HTERT RPE-1 (cell line): ENCODE data around the gene C1orf21.

Experiments used
- in situ Hi-C: fragments of 300-500 bp; cut with MboI; formaldehyde crosslinking; loops from 4 replicates; pipeline ENCODE4 v1.14.3; 2020; ENCODE audit warnings: low sequenced_read_pairs

C1orf21 gene

DNA sequence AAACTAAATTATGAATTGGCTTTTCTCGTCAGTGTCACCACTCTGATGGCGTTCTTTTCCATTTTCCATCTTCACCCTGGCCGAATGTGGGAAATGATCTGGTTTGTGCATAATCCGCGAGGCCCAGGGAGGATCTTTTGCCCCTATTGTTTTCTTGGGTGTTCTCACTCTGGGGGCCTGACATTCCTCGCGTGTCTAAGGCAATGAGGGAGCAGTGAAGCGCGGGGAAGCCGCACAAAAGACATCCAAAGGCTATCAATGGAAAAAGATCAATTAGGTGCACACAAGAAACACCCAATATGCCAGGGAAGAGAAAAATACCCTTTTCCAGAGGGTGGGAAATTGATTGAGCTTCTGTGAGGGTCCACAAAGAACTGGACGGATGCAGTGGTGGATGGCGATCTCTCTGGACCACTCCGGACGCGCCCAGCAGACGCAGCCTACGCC lies 941 bp upstream of the C1orf21 start:
- in situ Hi-C loops = no loop called here

DNA sequence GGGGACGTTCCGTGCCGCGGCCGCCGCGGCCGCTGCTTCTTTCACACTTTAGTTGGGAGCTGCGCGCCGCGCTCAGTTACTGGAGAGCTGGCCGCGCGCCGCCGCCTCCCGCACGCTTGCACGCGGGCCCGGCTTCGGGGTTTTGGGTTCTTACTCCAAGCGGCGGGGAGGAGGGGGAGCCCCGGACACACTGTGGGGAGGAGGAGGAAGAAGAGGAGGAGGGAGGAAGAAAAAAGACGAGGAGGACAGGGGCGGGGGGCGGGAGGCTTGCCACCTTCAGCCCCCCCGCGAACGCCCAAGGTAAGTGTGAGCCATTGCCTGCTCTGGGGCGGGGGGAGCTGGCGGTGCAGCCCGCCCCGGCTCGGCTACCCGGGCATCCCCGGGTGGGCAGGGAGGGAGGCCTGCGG lies 243 bp downstream of the C1orf21 start:
- in situ Hi-C loops = no loop called here

DNA sequence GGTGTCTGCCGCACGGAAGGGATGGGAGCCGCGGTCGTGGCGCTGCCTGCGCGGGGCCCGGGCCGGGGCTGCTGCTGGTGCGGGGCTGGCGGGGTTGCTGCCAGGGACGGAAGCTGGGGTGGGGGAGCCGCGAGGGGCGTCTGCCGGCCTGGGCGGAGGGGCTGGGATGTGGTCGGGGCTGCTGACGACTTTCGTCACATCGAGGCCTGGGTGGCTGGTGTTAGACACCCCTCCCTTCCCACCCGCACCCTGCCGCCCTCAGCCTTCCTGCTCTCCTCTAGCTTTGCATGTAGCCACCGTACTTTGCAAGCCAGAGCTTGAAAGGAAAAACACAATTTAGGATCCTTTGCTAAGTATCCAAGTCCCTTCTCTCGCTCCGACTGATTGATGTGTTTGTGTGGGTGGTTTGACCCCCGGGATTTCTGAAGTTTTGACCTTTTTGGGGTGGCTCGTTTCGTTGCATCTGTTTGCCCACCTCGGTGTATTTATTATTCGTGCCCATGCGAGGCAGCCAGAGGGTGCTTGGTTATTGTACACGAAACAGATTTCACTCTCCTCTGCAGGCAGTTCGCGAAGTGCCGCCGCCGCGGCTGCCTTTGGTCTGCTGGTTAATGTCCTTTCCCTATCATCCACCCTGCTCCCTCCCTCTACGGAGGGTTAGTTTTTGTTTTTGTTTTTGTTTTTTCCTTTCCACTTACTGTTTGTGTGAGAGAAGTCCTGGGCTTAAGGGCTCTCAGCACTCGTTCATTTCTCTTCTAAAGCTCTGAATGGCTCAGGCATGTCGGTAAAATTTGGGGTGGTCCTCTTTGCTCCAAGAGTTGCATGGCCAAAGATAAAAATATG lies 868 bp downstream of the C1orf21 start:
- in situ Hi-C loops = no loop called here

DNA sequence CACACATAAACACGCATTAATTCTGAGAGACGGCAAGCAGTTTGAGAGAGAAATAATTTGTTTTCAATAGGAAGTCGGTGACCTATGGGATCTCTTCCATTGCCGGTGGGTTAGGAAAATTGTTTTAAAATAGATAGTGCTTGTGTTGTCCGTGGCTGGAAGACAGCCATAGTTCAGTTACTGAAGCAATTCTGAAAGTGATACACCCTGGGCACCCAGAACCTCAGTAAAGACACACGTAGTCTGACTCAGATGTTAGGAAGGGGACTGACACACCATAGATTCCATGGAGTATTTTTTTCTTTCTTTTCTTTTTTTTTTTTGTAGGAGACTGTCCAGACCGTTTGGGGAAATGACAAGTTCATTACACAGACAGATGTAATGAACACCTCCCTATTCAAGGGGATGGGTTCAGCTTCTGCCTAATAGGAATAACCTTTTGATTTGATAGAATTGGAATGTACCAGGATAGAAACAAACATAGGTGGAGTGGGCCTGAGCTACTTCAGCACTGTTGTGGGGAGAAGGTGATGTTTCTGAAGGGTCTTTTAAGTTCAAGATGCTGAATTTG lies 1.6 kb downstream of the C1orf21 start:
- in situ Hi-C loops = no loop called here

DNA sequence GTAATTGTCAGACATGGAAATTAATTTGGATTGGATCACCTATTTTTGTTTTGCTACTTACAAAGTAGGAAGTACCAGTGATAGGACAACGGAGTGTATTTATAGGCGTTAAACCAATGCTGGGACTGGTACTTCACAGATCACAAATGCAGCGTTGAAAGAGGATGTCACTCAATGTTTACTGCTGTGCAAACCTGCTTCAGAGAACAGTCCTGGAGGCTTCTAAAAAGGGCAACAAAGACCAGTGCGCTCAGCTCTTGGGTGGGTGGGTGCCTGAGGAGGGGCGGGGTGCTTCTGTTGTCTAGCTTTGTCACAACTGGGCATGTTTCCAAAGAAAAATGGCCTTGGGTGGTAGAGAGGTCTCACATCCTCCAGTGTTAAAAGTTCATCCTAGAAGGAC lies 2.1 kb downstream of the C1orf21 start:
- in situ Hi-C loops = no loop called here

DNA sequence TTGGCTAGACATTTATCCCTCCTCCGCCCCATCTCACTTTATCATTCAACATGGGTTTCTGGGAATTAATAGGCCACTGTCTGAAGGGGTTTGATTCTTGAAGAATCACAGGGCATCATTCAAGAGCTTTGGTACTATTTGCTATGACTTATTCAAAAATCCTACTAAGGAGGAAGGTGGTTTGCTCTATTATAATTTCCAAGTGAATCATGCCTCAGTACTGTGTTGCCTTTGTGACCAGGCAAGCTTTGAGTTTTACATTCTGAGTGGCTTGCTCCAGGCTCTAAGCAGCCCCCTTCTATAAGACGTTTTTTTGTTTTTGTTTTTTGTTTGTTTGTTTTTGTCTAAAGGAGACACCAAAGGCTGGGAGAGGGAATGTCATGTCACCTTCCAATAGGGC lies 2.6 kb downstream of the C1orf21 start:
- in situ Hi-C loops = no loop called here

DNA sequence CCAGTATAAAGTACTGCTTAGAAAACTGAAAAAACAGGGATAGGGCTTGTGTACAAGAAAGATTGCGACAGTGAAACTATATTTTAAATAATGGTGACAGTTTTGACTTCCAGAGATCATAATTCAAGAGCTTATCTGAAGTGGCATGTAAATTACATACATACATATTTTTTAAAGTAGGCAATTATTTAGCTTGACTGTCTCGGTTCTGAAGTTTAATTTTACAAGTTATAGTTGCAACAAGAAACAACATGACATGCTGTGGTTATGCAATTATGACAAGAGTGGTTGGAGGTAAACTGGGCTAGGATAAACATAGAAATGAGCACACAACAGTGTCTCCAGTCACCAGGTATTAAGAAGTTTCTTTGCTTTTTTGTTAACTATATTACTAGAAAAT lies 4.1 kb downstream of the C1orf21 start:
- in situ Hi-C loops = no loop called here

DNA sequence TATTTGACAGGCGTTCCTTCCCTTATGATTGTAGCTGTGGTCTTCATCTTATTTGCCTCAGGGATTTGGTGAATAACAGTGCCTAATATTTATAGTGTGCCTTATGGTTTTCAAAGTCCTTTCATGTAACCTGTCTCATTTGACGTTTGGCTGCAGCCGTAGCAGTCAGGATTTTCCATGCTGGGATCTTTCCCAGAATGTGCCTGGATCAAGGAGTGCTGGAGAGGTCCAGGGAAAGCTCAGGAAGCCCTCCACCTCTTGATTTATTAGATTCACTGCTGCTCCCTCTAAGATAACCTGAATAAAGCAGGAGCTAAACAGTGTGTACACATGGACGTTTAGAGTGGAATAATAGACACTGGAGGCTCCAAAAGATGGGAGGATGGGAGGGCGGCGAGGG lies 5.2 kb downstream of the C1orf21 start:
- in situ Hi-C loops = no loop called here

DNA sequence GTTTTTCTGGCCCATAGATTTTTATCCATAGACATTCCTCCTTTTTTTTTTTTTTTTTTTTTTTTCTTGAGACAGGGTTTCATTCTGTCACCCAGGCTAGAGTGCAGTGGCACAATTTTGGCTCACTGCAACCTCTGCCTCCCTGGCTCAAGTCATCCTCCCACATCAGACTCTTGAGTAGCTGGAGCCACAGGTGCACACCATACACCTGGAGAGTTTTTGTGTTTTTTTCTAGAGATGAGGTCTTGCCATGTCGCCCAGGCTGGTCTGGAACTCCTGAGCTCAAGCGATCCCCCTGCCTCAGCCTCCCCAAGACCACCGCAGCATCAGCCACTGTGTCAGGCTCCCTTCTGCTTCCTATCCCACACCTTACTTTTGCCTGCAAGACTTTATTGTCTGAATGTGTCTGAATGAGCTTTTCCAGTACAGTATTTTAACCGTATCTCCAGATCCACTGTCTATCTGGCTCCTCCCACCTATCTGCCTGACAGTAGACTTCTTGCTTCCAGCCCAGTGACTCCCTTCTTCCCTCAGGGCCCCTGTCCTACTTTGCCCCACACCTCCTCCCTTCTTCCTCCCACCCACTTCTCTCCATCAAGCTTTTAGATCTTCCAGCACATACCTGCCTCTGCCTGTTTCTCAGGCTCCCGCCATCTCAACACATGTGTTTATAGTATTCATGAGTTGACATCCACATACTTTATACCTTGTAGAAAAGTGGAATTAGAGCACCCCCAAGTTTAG lies 6.1 kb downstream of the C1orf21 start:
- in situ Hi-C loops = no loop called here

DNA sequence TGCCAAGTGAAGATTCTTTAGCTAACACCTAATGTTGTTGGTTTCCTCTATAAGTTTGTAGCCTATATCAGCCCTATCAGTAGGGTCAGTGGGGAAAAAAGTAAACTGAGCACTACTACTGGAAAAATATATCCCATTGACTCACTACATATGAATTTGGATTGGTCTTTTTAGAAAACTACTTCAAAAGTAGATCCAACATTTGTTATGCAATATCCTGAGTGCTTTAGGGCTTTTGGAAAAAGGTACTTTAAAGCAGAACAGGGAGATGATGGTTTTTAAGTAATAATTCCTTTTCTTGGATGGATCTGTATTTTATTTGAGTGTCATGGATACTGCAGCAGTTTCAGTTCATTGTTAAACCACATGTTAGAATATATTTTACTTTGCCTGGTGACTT lies 7.1 kb downstream of the C1orf21 start:
- in situ Hi-C loops = no loop called here

DNA sequence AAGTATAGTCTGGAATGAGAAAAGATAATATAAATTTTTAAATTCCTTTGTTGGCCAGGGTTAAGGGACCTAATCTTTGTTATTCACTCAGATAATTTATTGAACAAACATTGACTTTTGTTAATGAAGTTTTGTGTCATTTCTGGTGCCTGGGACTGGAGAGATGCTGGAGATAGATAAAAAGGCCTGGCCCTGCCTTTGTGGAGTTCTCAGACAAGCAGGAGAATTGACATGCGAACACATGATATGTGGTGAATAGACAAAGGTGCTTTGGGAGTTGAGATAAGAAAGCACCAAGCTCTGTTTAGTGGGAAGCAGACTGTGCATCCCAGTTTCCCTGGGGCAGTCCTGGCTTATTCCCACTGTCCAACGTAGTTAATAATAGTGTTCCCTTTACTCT lies 8.5 kb downstream of the C1orf21 start:
- in situ Hi-C loops = no loop called here

DNA sequence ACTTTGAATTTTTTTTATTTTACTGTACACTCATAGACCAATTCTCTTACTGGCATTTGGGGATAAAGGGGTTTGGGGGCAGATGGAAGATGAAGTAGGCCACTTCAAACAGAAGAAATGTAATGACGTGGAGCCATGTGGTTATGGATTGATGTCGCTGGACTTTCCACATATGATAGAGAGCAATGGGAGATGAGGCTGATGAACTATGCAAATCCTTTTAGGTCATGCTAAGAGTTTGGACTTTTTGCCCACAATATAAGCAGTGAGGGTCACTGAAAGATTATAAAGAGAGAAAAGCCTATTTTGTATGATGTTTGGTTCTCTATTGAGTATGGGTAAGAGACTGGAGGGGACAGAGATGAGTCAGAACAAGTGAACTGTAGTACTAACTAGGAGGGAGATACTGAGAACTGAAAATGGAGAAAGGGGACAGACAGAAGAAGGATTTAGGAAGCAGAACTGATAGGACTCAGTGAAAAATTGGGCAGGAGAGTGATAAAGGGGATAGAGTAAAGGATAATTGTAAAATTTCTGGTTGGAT lies 9.2 kb downstream of the C1orf21 start:
- in situ Hi-C loops = no loop called here

DNA sequence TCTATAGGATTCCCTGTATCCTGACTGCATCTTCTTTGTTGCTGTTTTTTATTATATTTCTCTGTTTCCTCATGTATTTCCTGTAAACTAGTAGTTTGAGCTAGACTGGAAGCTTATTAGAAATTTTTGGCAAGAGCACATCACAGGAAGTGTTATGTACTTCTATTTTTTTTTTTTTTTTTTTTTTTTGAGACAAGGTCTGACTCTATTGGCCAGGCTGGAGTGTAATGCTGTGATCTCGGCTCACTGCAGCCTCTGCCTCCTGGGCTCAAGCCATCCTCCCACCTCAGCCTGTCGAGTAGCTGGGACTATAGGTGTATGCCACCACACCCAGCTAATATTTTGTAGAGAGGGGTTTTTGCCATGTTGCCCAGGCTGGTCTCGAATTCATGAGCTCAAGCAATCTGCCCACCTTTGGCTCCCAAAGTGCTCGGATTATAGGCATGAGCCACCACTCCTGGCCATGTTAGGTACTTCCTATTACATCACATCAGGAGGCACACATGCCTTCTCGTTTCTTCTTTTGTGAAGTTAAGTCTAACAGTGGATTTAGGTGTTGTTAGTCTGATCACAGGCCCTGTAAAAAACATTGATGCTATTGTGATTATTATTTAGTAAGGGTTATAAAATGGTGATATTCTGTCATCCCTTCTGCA lies 12.5 kb downstream of the C1orf21 start:
- in situ Hi-C loops = no loop called here

DNA sequence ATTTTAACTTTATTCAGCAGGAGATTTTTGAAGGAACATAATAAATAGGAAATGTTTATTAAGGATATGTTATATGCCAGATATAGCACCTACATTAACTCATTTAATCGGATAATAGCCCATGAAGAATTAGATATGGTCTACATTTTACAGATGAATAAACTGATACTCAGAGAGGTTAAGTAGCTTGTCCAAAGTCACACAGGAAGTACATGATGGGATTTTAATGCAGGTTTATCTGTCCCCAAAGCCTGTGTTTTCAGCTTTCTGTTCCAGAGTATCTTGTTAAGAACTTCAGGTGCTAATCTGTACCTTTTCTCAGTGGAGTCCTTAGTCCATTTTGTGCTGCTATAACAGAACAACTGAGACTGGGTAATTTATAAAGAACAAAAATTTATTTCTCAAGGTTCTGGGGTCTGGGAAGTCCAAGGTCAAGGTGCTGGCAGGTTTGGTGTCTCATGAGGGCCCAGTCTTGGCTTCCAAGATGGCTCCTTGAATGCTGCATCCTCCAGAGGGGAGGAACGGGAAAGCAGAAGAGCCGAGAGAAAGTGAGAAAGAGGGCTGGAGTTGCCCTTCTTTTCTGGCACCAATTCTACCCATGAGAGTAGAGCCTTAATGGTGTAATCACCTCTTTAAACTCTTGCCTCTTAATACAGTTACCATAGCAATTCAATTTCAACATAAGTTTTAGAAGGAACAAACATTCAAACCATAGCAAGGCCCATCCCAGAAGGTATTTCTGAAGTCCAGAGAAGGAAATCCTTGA lies 17.3 kb downstream of the C1orf21 start:
- in situ Hi-C loops = no loop called here

DNA sequence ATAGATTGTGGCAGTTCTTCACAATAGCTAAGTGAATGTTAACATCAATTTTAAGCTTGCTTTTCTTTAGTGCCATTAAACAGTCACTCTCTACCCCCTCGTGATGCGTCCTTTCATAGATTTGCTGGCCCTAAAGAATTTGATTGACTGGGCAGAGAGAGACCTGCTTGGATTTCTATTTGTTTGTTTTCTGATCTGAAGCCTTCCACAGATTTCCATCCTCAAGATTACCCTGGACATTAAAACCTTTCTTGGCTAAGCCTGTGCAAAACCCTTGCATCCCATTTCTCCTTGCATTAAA lies 17.8 kb downstream of the C1orf21 start:
- in situ Hi-C loops = no loop called here

DNA sequence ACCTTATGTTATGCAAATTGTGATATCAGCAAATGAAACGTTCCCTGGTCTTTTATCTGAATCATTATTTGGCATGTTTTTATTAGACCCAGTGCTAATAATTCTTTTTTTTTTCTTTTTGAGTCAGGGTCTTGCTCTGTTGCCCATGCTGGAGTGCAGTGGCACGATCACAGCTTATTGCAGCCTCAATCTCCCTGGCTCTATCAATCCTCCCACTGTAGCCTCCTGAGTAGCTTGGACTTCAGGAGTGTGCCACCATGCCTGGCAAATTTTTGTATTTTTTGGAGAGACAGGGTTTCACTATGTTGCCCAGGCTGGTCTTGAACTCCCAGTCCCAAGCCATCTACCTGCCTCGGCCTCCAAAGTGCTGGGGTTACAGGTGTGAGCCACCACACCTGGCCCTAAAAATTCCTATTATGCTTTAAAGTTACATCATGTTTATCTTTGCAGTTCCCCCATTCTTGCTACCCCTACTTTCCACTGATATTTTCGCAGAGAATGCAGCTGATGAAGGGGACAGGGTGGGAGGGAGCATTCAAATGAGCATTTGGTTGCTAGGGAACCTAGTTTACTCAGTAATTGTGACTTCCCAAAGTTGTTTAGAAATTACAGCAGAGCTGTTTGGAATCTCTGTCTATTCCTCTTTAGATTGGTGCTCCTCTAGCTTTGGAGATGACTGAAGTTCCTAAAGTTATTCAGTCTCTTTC lies 18.4 kb downstream of the C1orf21 start:
- in situ Hi-C loops = no loop called here

DNA sequence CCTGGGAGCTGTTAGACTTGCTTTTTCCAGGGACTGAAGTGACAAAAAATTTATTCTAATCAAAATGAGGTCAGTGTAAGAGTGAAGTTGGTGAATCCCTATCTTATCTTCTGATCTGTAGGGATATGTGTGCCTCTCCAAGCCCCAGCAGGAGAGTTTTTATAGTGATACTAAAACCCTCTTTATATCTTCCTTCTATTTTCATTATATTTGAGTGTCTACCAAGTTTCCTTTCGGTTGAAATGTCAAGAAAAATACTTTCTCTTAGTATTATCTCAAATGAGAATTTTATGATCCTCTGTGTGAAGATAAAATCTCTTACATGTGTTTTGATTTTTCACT lies 18.9 kb downstream of the C1orf21 start:
- in situ Hi-C loops = no loop called here

DNA sequence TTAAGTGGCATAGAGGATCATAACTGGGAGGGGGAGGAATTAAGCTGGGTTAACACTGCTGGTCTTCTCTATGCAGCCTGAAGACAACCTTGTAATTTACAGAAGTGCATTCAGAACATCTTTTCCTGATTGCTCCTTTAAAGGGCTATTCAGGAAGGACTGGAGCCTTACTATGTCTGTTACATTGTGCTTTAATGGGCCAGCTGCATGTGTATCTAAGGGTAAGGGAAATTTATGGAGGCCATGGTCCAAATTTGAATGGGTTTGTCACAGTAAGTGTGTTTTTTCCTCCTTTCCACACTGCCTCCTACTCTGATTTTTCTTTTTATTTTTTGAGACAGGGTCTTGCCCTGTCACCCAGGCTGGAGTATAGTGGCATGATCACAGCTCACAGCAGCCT lies 19.6 kb downstream of the C1orf21 start:
- in situ Hi-C loops = no loop called here

DNA sequence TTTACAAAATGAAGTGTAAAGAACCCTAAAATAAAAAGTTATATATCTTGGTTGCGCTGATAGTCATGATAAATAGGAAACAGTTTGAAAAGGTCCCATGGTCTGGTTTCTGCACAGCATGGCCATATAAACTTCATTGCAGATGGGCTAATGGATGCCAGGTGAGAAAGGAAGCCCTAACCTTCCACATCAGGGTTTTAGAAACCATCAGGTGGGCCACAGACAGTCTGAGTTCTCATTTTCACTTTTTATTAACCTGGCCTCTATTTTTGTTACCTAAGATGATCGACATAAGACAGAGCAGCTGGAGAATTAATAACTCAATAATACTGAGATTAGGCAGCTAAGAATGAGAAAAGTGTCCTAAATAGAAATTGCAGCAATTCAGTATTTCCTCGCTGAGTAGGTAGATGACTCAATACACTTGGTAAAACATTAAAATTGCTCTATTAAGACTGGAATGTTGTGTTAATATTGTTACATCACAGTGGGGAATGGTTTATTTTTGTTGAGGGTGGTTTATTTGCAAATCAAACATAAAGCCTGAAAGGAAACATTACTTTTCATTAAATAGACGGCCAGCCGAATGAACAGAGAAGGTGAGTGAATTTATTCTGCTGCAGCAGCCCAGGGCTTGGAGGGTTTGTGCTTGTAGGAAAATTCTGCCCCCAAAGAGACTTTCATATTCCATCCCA lies 21.1 kb downstream of the C1orf21 start:
- in situ Hi-C loops = no loop called here

DNA sequence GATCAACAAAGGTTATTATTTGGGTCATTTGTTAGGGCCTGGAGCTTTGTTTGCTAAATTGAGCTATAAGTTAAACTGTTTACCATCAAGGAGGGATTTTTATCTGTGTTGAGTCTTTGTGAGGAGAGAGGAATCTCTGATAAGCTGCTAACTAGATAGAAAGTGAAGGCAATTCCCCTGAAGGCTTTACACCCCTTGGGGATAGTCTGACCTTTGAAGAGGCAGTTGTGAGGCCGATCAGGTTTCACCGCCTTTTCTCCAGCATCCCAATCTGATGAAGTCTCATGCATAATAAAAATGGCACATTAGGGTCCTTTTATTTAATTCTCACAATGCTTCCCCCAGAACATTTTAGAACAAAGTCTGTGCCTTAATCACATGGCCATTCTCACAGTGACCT lies 21.8 kb downstream of the C1orf21 start:
- in situ Hi-C loops = no loop called here
